Rectal smooth muscle tissue (tissue), 1 donor: ENCODE results near the gene PHF2.

Experiments used
- H3K27ac ChIP-seq: one replicate; pipeline ENCODE4 v1.7.0; 2013; ENCODE audit warnings: low read depth, low read length, inconsistent platforms
- H3K27me3 ChIP-seq: one replicate; pipeline ENCODE4 v1.7.0; 2013; ENCODE audit warnings: low read length; ENCODE audit not compliant: control insufficient read depth, insufficient read depth
- H3K36me3 ChIP-seq: one replicate; pipeline ENCODE4 v1.7.0; 2013; ENCODE audit warnings: low read length; ENCODE audit not compliant: control insufficient read depth, insufficient read depth
- H3K4me1 ChIP-seq: one replicate; pipeline ENCODE4 v1.7.0; 2013; ENCODE audit warnings: low read length; ENCODE audit not compliant: control insufficient read depth, insufficient read depth
- H3K4me3 ChIP-seq: one replicate; pipeline ENCODE4 v1.7.0; 2013; ENCODE audit warnings: low read length
- H3K9ac ChIP-seq: one replicate; pipeline ENCODE4 v1.7.0; 2013; ENCODE audit warnings: low read length

Gene PHF2

GRCh38 chr9:93600504-93600903 is 24.1 kb downstream of the PHF2 start:
- H3K9ac ChIP-seq, result no peak overlapping the region
- H3K27ac ChIP-seq, result no peak overlapping the region
- no peaks in the 10 kb centered on the region for H3K4me1 ChIP-seq
- H3K27me3 ChIP-seq, result no peaks in the 10 kb centered on the region
- H3K4me3 ChIP-seq, result no peak overlapping the region
- no peaks in the 10 kb centered on the region for H3K36me3 ChIP-seq

- no peak overlapping the region for H3K4me3 ChIP-seq
- H3K27ac ChIP-seq, result no peak overlapping the region
- H3K36me3 ChIP-seq, result no peaks in the 10 kb centered on the region
- no peaks in the 10 kb centered on the region for H3K4me1 ChIP-seq
- H3K27me3 ChIP-seq, result no peaks in the 10 kb centered on the region
- no peak overlapping the region for H3K9ac ChIP-seq
Measured at GRCh38 chr9:93601063-93601462, 24.7 kb downstream of the PHF2 start.

- Histone ChIP-seq H3K4me1 (no peaks in the 10 kb centered on the region), H3K27me3 (no peaks in the 10 kb centered on the region), H3K27ac (no peak overlapping the region)
Measured at GRCh38 chr9:93601666-93602065, 25.3 kb downstream of the PHF2 start.

GRCh38 chr9:93603011-93603410 is 26.6 kb downstream of the PHF2 start:
- no peaks in the 10 kb centered on the region for H3K4me1 ChIP-seq

More at GRCh38 chr9:93601666-93602065, 25.3 kb downstream of the PHF2 start:
- no peak overlapping the region for H3K4me3 ChIP-seq
- H3K9ac ChIP-seq, result no peak overlapping the region
- H3K36me3 ChIP-seq, result no peaks in the 10 kb centered on the region

GRCh38 chr9:93603906-93604326 is 27.5 kb downstream of the PHF2 start:
- no peak overlapping the region for H3K4me3 ChIP-seq
- no peak overlapping the region for H3K27ac ChIP-seq
- H3K36me3 ChIP-seq, result no peaks in the 10 kb centered on the region
- H3K4me1 ChIP-seq, result no peaks in the 10 kb centered on the region
- no peak overlapping the region for H3K9ac ChIP-seq
- H3K27me3 ChIP-seq, result no peaks in the 10 kb centered on the region

More at GRCh38 chr9:93603011-93603410, 26.6 kb downstream of the PHF2 start:
- no peak overlapping the region for H3K9ac ChIP-seq
- no peaks in the 10 kb centered on the region for H3K27me3 ChIP-seq
- no peak overlapping the region for H3K27ac ChIP-seq
- no peak overlapping the region for H3K4me3 ChIP-seq
- H3K36me3 ChIP-seq, result no peaks in the 10 kb centered on the region

GRCh38 chr9:93606187-93606586 is 29.8 kb downstream of the PHF2 start:
- H3K4me3 ChIP-seq, result no peak overlapping the region

GRCh38 chr9:93610206-93610605 is 33.8 kb downstream of the PHF2 start:
- Histone ChIP-seq H3K27ac (no peak overlapping the region), H3K36me3 (no peaks in the 10 kb centered on the region), H3K9ac (no peak overlapping the region), H3K4me1 (peaks cover 4% of the 10 kb centered on the region), H3K4me3 (no peak overlapping the region), H3K27me3 (no peaks in the 10 kb centered on the region)

More at GRCh38 chr9:93606187-93606586, 29.8 kb downstream of the PHF2 start:
- Histone ChIP-seq H3K9ac (no peak overlapping the region), H3K4me1 (no peaks in the 10 kb centered on the region), H3K36me3 (no peaks in the 10 kb centered on the region), H3K27ac (no peak overlapping the region), H3K27me3 (no peaks in the 10 kb centered on the region)

GRCh38 chr9:93612052-93612795 is 35.8 kb downstream of the PHF2 start:
- no peak overlapping the region for H3K9ac ChIP-seq
- no peaks in the 10 kb centered on the region for H3K36me3 ChIP-seq
- H3K4me1 ChIP-seq, result peaks cover 4% of the 10 kb centered on the region
- H3K4me3 ChIP-seq, result no peak overlapping the region
- no peak overlapping the region for H3K27ac ChIP-seq
- no peaks in the 10 kb centered on the region for H3K27me3 ChIP-seq

- peaks cover 4% of the 10 kb centered on the region for H3K4me1 ChIP-seq
- H3K27ac ChIP-seq, result no peak overlapping the region
- H3K36me3 ChIP-seq, result no peaks in the 10 kb centered on the region
- no peak overlapping the region for H3K9ac ChIP-seq
- H3K27me3 ChIP-seq, result no peaks in the 10 kb centered on the region
- H3K4me3 ChIP-seq, result no peak overlapping the region
Measured at GRCh38 chr9:93612796-93613154, 36.4 kb downstream of the PHF2 start.

- H3K27ac ChIP-seq, result no peak overlapping the region
- no peaks in the 10 kb centered on the region for H3K36me3 ChIP-seq
- peaks cover 4% of the 10 kb centered on the region for H3K4me1 ChIP-seq
- no peak overlapping the region for H3K4me3 ChIP-seq
- H3K9ac ChIP-seq, result no peak overlapping the region
- H3K27me3 ChIP-seq, result no peaks in the 10 kb centered on the region
Measured at GRCh38 chr9:93613174-93613573, 36.8 kb downstream of the PHF2 start.

- H3K27ac ChIP-seq, result no peak overlapping the region
- no peak overlapping the region for H3K9ac ChIP-seq
- H3K4me3 ChIP-seq, result no peak overlapping the region
- no peaks in the 10 kb centered on the region for H3K27me3 ChIP-seq
- no peaks in the 10 kb centered on the region for H3K36me3 ChIP-seq
- H3K4me1 ChIP-seq, result peaks cover 4% of the 10 kb centered on the region
Measured at GRCh38 chr9:93613791-93614190, 37.4 kb downstream of the PHF2 start.

- H3K27ac ChIP-seq, result no peak overlapping the region
- H3K36me3 ChIP-seq, result no peaks in the 10 kb centered on the region
- H3K4me1 ChIP-seq, result peaks cover 4% of the 10 kb centered on the region
- no peak overlapping the region for H3K9ac ChIP-seq
- no peaks in the 10 kb centered on the region for H3K27me3 ChIP-seq
- H3K4me3 ChIP-seq, result no peak overlapping the region
Measured at GRCh38 chr9:93614830-93615468, 38.6 kb downstream of the PHF2 start.

GRCh38 chr9:93616044-93616443 is 39.7 kb downstream of the PHF2 start:
- Histone ChIP-seq H3K4me3 (no peak overlapping the region), H3K9ac (no peak overlapping the region), H3K27ac (no peak overlapping the region), H3K36me3 (no peaks in the 10 kb centered on the region), H3K27me3 (no peaks in the 10 kb centered on the region), H3K4me1 (peaks cover 4% of the 10 kb centered on the region)
